T-helper 1 cell treated with Interleukin-12 subunit alpha and Interleukin-12 subunit beta and Interleukin-4 antibody, amounts not matched to agents 30 ng/mL and 1 ng/mL, for 36 hours (primary cell): Measurements from ENCODE around the gene SMOC2. TPM values are rescaled to one million over a fixed set of nuclear protein-coding genes. Genes with fewer than 3 reads are reported as not detected.
"Not testable (repeated sequence)": the region's sequence is repeated elsewhere in the genome, so short reads cannot be mapped to it uniquely, and the experiment has no call there.

Experiments used
- intact Hi-C: fragments of 100-400 bp; cut with micrococcal nuclease; formaldehyde crosslinking; loops from one replicate; pipeline ENCODE4 v1.15.1; 2024
- total RNA-seq: library from RNA; stranded (reverse); gene quantifications from 2 replicates; pipeline ENCODE4 v1.2.3, GENCODE V29; 2022

The SMOC2 gene
- total RNA-seq, 1 donor from 2014 or later = not detected

DNA sequence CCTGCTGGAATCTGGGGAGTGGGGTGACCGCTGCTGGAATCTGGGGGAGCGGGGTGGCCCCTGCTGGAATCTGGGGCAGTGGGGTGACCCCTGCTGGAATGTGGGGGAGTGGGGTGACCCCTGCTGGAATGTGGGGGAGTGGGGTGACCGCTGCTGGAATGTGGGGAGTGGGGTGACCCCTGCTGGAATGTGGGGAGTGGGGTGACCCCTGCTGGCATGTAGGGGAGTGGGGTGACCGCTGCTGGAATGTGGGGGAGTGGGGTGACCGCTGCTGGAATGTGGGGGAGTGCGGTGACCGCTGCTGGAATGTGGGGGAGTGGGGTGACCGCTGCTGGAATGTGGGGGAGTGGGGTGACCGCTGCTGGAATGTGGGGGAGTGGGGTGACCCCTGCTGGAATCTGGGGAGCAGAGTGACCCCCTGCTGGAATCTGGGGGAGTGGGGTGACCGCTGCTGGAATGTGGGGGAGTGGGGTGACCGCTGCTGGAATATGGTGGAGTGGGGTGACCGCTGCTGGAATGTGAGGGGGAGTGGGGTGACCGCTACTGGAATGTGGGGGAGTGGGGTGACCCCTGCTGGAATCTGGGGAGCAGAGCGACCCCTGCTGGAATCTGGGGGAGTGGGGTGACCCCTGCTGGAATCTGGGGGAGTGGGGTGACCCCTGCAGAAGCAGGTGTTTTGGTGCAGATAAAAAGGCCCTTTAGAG lies 97.4 kb downstream of the SMOC2 start:
- intact Hi-C loops = not testable (repeated sequence)

DNA sequence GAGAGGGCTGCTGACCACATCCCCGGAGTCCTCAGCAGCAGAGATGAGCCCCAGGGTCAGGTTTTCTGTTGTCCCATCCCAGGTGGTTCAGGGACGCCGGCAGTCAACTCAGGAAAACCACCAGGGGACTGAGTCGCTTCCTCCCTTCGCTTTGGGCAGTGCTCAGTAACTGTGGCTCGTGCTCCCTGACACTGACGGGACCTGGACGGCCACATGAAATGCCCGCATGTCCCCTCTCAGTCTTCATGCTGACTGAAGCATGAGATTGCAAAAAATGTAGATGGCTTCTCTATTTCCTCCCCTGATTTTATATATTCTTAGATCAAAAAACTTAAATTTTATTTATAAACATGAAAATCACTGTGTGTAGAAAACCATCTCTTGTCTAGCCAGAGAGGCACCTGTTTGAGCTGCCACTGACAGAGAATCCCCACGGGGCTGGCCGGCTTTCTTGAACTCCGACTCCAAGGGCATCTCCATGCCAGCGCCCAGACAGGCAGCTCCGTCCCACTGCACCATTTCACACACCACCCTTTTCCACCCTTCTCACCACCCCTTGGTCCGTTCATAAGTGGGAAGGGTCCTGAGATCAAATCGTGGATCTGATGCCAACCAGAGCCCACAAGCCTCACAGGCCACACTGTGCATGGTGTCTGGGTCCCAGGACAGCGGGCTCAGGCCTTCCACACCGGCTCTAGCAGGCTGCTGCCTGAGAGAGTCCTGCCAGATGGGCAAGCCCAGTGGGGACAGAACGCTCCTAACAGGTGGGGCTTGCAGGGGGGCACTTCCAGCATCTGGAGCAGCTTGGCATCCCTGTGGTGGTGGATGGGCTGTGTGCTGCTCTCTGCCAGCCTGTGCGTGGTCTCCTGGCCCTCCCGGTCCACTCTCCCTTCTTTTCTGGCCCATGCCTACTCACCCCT lies 98.2 kb downstream of the SMOC2 start:
- intact Hi-C loops = no loop called here

DNA sequence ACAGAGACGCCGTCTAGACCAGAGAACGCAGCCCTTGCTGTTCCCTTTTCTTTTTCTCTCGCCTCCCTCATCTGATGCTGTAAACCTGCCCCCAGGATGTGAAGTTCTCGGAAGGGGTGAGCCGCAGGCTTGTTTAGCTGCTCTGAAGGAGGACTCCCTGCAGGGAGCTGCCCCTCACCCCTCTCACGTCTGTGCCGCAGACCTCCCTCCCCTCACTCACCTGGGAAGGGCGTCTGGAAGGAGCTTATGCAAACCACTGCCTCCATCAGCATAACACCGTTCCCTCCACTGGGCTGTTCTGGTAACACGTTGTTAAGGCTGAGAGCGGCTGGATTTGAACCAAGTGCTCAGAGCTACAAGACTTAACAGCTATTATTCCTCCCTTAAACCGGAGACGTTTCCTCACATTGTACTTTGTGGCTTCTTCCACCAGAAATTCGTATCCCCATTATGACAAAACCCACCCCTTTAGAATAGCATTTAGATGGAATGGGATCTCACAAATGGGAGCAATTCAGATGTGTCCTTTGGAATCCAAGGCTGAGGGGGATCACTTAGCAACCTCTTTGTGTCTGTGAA lies 99.8 kb downstream of the SMOC2 start:
- intact Hi-C loops = no loop called here

DNA sequence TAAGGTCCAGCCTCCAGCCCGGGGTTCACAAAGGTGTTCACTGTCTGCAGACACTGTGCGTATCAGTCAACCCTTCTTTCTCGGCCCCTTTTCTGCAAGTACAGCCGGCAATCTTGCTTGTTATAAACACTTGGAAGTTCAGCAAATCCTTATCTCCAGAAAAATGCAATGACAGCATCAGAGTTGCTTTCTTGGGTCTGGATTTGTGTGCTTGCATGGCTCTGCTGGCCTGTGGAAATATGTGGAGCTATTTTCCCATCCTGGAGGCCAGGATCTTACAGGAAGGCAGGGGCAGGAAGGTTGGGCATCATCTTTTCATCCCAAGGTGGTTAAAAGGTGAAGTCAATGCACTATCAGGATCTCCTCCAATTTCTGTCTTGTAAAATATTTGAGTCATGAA lies 100.3 kb downstream of the SMOC2 start:
- intact Hi-C loops = no loop called here

DNA sequence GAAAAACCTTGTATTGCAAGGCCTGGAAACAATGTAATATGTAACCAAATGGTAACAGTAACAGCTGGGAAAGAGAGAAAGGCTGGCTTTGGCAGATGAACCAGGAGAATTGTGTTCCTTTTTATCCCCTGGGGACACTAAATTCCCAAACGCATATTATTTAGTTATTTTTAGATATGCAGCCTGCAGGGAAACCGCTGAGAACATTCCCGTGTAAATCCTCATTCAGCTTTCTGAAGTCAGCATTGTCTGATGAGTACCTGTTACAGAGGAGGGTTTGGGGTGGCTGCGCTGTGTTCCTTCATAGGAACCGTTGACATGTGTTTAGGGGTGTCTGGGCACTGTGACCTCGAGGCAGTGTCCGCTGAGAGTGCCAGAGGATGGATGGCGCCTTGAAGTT lies 101.3 kb downstream of the SMOC2 start:
- intact Hi-C loops = no loop called here

DNA sequence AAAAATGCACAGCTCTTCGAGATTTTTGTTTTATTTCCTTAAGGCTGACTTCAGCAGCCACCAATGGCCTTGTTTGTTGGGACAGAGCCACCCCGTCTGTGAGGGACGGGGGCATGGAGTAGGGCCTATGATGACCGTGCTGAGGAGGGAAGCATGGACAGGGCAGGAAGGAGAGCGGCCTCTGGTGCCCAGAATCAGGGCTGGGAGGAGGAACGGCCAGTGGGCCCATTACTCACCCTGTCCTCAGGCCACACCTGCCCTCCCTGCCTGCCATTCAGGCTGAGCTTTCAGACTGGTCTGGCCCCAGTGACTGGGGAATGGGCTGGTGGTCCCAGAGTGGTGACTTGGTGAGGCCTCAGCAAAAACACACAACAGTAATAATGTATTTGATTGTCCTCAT lies 104.4 kb downstream of the SMOC2 start:
- intact Hi-C loops = no loop called here

DNA sequence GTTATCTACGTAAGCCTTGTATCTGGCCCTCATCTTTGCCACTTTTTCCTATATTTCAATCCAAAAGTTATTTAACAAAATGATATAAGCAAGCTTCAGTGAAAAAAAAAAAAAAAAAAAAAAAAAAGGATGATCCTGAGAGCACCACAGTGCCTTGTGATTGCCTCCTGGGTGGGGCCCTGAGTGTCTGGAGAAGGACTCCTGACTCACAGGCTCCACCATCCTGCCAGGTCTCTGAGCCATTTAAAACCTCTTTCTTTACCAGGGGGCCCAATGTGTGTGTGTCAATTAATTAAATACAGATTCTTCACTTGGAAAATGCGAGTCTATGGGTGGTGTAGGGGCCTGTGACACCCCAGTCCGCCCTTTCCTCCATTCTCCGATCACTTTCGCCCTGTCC lies 105.2 kb downstream of the SMOC2 start:
- intact Hi-C loops = no loop called here

DNA sequence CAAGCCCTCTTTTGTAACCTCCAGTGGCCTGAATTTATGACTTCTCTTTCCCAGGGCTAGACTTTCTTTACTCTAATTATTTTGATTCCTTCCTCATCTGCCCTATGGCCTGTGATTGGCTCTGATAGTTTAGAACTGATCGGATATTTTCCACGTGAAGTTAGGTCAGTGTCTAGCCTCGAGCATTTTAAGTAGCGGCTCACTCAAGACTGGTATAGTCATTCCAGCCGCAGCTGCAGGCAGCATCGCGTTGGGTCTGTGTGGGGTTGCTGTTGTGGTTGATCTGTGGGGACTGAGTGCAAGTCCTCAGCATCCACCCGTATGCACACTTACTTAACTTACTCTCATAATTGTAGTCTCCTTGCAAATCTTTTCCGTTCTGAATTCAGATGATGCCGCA lies 105.7 kb downstream of the SMOC2 start:
- intact Hi-C loops = no loop called here

DNA sequence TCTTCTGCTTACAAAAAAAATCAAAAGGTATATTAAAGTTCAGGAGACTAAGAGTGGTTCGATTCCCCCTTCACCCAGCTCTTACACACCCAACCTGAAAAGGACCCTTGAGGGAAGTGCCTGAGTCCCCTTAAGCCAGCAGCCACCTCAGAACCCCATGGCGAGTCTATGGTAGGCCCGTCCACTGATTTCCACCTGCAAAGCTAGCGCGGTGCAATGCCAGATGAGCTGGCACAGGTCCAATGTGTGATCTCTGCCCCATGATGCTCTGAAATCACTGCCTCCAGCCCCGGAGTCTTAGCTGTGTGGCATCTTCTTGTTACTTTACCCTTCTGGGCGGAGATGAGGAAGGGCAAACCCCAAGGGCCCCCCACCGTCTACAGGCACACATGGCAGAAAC lies 109.3 kb downstream of the SMOC2 start:
- intact Hi-C loops = no loop called here

DNA sequence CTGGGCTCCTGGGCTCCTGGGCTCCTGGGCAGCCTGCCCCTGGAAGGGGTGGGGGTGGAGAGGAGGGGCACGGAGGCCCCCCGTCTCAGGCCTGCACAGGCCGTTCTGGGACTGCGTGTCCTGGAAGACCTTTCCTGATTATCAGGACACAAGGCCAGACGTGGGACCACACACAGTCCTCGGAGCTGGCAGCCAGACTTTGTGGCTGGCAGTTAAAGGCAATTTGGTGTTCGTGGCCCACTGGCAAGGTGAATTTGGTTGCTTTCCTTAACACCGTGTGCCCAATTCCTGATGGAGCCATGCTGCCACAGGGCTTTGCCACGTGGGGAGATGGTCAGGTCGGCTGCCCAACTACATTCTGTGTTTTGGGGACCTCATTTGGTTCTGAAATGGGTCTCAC lies 113.5 kb downstream of the SMOC2 start:
- intact Hi-C loops = no loop called here

DNA sequence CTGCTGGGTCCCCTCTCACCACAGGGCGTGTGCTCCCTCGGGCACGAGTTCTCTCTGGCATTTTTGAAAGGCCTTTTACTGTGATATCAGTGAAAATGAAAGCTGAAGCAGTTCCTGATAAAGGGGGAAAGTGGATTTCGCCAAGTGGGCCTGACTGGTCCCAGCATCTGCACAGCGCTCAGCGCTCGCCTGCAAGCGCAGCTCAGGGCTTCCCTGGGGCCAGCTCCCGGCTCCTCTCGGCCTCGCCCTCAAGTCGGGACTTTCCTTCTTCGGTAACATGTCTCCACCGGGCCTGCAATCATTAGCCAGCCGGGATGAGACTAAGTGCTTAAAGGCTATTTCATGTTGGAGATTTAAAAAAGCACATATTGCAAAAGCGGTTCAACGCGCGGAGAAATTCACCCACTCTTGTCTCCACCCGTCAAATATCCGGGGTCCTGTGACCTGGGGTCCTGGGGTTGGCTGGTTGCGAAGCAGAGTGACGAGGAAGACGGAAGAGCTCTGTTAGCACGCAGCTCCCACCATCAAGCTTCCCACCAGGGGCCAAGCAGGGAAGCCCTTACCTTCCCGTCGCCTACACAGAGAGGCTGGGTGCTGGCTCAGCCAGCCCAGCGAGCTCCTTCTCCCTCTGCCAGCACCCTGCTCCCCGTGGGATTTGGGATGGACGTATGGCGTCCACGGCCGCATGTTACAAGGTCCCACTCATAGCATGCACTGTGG lies 114.1 kb downstream of the SMOC2 start:
- intact Hi-C loops = no loop called here

DNA sequence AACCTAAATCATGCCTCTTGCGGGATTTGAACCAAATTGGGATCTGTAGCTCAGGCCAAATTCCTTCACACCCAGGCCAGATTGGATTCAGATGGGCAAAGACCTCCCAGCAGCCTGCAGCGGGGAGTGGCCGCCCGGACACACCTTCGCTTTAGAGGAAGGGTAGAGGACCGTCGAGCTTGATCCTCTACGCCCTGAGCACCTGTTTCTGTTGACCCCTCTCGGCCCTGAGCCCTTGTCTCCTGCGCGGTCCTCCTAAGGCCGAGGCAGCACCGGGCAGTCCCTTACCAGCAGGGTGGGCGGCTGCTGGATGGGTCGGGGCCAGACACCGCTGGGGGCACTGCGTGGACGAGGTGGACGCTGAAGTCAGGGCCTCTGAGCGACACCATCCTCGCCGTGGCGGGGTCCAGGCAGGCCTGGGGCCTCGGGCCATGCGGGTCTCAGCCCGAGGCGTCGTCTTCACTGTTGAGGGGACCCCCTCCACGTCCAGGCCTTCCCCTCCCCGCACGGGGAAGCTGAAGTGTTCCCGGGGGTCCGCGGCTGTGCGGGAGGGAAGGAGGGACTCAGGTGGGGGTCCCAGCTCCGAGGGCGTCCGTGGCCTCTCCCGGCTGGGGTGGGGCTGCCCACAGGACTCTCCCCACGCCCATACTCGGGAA lies 114.8 kb downstream of the SMOC2 start:
- intact Hi-C loops = no loop called here

DNA sequence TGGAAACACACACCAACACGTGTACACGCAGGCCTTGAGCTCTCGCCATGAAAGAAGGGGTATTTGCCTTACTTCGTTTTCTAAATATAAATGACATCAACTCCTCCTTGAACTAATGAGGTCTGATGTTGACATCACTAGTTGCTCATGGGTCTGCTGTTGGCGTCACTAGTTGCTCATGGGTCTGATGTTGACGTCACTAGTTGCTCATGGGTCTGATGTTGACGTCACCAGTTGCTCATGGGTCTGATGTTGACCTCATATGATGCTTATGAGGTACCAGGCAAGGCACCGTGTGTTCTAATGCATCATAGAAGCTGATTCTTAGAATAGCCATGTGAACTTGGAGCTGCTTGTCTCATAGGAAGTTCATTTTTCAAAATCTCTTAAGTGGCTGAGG lies 116.5 kb downstream of the SMOC2 start:
- intact Hi-C loops = no loop called here

DNA sequence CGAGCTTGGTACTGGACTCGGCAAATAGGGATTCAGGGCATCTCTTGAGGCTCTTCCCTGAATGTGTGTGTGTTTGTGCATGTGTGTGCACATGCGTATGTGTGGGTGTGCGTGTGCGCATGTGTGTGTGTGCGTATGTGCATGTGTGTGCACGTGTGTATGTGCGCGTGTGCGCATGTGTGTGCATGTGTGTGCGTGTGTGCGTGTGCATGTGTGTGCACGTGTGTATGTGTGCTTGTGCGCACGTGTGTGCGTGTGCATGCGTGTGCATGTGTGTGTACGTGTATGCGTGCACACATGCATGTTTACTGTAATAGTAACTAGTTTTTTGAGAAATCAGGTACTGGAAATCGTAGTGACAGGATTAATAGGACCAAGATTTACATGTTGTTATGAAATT lies 117.7 kb downstream of the SMOC2 start:
- intact Hi-C loops = no loop called here

DNA sequence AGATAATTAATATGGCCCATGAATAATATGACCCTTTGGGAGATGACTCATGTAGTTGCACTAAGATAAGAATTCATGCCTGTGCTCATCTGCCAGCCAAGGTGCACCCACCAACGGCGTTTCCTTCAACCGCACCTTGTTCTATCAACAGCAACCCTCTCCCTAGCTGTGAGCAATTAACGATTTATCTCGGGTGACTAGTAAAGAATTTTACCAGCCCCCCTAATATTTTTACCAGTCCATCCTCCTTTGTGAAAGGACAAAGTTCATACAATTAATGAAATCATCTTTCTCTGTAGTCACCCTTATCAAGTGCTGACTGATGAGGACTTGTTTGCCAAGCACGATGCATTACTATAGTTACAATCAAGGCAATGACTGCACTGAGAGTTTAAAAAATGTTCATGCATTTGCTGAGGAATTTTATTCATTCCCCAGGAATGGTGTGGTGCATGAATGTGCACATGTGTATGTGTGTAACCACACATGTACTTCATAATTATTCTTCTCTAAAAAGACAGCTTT lies 118.7 kb downstream of the SMOC2 start:
- intact Hi-C loops = no loop called here

DNA sequence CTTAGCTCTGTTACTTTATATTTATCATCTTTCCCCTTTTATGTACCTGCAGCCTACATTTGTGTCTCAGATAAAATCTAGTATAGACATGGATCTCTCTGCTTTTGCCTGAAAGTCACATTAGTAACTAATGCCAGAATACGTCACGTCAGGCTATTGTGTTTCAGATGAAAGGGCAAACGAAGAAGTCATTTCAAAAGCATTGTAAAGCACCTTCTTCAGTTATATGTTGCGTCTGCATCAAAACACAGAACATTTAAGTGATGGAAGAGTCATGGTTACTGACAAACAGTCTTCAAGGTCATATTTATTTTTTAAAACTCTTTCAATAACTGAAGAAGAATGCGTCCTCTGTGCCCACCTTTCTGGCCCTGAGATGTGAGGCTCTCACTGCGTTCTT lies 119.1 kb downstream of the SMOC2 start:
- intact Hi-C loops = no loop called here

DNA sequence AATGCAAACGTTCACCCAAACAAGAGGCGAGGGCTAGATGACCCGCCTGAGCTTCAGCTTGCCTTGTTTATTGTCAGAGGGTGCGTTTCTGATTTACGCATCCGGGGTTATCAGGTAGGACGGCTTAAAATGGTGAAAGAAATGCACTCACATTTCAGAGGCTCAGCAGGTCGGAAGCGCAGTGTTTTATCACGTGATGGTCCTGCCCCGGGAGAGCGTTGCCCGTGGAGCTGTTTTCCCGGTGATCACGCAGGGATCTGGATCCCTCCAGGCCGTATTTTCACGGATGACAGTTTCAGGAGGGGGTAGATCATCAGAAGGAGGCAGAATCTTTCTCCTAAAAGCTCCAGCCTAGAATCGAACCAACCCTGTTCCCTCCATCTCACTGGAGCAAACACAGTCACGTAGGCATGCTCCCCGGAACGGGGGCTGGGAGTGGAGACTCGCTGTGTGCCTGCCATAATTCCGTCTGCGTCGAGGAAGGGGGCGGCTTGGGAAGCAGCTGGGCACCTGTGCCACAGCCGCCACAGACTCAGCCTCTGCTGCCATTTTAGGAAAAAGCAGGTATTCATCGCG lies 121.7 kb downstream of the SMOC2 start:
- intact Hi-C loops = no loop called here

DNA sequence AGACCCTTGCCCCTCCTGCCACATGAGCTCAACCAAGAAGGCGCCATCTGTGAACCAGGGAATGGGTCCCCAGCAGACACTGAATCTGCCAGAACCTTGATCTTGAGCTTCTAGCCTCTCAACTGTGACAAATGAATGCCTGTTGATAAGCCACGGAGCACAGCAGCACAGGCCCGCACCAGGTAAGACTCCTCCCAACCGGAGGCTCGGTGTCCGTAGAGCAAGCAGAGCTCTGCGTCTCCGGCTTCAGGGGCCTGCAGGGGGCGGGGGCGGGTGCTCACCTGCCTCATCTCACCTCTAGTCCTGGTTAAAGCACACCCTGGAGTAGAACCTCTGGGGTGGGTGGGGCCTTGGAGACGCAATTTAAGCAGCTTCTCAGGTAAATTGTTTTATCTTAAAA lies 122.7 kb downstream of the SMOC2 start:
- intact Hi-C loops = no loop called here

DNA sequence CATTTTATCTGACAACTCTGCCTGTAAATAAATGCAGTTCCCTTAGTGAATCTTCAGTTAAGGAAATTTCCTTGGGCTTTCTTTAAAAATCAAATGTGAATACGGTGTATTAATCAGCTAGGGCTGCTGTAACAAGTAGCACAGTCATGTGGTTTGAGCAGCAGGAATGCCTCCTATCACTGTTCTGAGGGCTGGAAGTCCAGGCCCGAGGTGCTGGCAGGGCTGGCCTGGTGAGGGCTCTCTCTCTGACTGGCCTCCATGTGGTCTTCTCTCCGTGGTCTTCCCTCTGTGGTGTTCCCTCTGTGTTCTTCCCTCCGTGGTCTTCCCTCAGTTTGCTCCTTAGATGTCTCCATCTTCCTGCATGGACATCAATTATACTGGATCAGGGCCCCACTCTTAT lies 124.1 kb downstream of the SMOC2 start:
- intact Hi-C loops = no loop called here

DNA sequence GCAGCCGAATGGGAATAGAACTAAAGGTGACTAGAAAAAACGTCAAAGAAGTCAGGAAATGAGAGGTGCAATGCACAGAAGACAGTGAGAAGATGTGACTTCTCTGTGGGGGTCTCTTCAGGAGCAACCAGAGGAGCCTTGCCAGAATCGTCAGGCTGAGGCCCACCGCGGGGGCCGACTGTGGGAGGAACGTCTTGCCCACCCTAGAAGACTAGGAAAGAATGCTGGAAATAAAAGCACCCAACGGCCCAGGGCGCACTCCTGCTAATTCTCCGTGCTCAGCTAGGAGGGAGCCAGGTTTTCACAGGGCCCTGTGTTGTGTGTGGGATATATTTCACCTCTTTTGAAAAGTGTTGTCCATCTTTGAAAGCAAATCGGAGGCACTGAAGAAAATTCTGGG lies 129.2 kb downstream of the SMOC2 start:
- intact Hi-C loops = no loop called here

DNA sequence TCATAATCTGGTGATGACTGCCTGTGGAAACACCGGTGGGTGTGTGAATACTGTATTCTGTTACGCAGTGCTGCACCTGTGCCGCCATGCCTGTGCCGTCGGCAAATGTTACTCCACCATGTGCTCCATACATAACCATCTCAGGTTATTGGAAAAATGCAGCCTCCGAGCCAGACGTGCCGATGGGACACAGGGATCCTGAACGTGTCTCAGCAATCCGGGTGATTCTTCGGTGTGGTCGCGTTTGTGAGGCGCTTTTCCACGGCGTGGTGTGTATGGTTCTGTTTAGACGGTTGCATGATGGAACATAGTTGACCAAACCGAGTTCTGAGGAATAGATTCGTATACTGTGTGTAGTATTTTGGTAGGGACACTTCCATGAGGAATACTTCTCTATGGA lies 130.3 kb downstream of the SMOC2 start:
- intact Hi-C loops = no loop called here
